ENCODE measurements around the gene LYSMD4.

LYSMD4 gene

DNA sequence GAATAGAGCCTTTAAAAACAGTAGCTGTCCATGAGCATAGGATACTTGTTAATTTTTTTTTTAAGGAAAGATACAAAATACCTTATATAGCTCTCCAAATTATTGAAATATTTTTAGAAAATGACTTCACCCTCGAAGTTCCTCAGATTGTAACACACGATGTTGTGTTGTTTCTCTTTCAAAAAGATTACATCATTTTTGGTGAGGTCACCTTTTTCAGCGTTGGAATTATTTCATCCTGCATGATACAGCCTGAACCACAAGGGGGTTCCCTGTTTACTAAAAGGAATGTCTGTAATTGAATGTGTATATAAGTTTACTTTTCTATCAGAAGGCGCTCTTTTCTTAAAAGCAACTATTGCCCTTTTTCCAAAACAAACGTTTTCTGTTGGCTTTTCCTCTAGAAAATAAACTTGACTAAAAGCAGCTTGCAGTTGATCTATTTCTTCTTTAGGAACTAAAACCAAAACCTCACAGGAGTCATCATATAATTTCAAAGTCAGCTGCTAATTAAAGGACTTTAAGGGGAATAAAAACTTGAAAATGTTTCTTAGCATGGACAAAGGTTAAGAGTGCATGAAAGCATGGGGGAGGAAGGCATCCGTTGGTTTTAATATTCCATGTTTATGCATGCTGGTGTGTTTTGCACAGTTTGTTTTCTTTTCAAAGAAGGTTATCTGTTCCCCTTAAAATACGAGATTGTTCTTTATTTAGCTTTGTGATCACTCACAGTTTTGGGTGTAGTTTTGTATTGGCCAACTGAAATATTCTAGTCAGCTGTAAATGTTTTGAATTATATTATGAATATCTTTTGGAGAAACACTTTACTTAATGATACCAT lies 29.4 kb downstream of the LYSMD4 start:
- no peak for DNase-seq

DNA sequence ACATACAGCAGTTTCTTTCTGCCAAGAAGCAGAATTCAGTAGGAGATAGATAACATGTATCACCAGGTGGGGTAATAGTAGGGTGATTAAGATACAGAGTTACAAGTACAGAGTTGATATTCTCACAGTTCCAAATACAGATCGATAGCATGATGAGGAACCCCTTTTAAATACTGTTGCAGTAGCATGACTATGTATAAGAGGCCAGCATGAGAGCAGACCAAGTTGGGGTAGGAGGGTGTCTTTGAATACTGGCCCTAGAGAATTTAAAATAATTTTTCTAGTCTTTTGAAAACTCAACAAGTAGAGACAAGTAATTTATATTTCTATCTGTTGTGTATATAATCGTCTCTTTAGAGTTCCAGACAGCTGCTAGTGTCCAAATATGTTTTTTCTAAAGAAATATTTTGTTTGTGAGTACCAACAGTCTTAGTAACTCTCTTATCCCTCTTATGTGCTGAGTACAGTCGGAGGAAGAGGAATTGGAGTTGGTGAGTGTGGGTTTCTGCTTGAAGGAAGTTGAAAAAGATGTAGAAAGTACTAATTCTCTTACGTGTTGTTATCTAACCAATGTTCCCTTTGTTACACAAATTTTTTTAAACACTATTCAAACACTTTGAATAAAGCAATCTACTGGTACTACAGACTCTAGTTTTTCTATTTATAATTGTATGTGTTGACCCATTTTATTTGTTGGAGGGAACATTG lies 30.2 kb downstream of the LYSMD4 start:
- DNase-seq: no peak

GRCh38 chr15:99696096-99696495 lies 37.1 kb downstream of the LYSMD4 start:
- no peak for DNase-seq

DNA sequence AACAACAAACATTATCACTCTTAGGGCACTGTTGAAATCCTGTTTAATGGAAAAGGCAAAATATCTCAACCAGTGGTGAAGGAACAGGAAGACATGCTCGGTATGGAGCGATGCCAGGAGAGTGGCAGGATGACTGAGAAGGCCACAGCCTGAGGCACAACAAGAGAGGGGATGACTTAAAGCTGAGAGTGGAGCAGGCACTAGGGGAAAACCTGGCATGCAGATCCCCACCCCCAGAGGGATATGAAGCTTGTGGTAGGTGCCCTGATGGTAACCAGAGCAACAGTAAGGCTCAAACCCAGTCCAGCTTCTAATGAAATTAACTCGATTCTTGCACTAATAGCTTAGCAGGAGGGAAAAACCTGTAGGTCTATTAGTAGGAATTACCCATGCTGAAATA lies 40.4 kb downstream of the LYSMD4 start:
- DNase-seq: no peak

DNA sequence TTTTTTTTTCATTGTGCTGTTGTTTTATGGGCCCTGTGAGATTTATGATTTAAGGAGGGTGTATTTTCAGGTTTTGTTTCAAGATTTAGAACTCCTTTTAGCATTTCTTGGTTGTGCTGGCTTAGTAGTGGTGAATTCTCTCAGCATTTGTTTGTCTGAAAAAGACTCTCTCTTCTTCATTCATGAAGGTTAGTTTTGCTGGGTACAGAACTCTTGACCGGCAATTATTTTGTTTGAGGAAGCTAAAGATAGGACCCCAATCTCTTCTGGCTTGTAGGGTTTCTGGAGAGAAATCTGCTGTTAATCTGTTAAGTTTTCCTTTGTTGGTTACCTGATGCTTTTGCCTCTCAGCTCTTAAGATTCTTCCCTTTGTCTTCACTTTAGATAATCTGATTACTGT lies 46.9 kb downstream of the LYSMD4 start:
- no peak for DNase-seq

- no peak for DNase-seq
Observed at GRCh38 chr15:99683000-99683670, 50.1 kb downstream of the LYSMD4 start.

GRCh38 chr15:99682455-99682854 lies 50.8 kb downstream of the LYSMD4 start:
- no peak for DNase-seq

GRCh38 chr15:99681990-99682389 lies 51.2 kb downstream of the LYSMD4 start:
- DNase-seq: no peak

DNA sequence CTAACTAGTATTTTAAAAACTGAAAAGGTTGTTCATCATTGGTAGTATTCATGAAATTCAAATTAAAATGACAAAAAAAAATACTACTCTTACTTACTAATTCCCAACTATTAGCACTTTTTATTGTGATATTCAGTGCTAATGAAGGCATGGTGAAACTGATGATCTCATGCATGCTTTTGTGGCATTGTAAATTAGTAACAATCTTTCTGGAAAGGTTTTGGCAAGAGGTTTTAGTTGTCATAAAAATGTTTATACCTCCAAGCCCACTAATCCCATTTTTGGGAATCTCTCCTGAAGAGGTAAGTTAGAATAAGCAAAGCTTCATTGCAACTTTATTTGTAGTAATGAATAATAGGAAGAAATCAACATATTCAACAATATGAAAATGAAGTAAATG lies 53.0 kb downstream of the LYSMD4 start:
- DNase-seq: no peak

DNA sequence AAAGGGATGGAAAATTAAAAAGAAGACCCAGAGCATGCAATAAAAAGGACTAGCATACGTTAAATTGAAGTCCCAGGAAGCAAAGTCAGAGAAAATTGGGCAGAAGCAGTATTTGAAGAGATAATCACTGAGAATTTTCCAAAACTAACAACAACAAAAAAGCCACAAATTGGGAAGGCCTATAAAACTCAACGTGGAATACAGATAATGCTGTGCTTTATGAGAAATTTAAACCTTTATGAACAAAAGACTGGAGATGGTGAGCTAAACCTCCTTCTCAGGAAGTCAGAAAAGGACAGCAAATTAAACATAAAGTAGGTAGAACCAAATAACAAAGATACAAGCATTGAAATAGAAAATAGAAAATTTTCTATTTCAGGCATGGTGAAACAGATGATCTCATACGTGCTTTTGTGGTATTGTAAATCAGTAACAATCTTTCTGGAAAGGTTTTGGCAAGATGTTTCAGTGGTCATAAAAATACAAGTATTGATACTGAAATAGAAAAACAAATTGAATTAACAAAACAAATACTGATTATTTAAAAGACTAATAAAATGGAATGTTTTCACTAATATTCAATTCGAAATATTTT lies 55.6 kb downstream of the LYSMD4 start:
- DNase-seq: no peak
